Astrocyte (in vitro differentiated cells and primary cell): ENCODE results near the gene P3H3. TPM values are rescaled to one million over a fixed set of nuclear protein-coding genes. Genes with fewer than 3 reads are reported as not detected.

Experiments used
- DNase-seq: peaks from one replicate; pipeline ENCODE4 v3.0.0-alpha.2; 2010; ENCODE audit warnings: low read depth
- FAIRE-seq: peaks from 2 replicates; lab custom pipeline; 2011; peaks lifted over from hg19 to GRCh38; lab: Jason Lieb, UNC
- H2AFZ ChIP-seq: 2 replicates; pipeline ENCODE4 v1.6.0; 2012; ENCODE audit warnings: low read depth, low read length, inconsistent platforms
- H3K27ac ChIP-seq: 2 replicates; pipeline ENCODE4 v1.5.1; 2011; ENCODE audit warnings: low read depth, low read length, inconsistent platforms
- H3K27me3 ChIP-seq: 2 replicates; pipeline ENCODE4 v1.6.0; 2011; ENCODE audit warnings: low read length, inconsistent platforms; ENCODE audit not compliant: insufficient read depth
- H3K36me3 ChIP-seq: 2 replicates; pipeline ENCODE4 v1.5.1; 2011; ENCODE audit warnings: low read length, inconsistent platforms; ENCODE audit not compliant: insufficient read depth
- H3K4me1 ChIP-seq: 2 replicates; pipeline ENCODE4 v1.5.1; 2011; ENCODE audit warnings: low read length, inconsistent platforms; ENCODE audit not compliant: insufficient read depth
- H3K4me2 ChIP-seq: 2 replicates; pipeline ENCODE4 v1.6.0; 2012; ENCODE audit warnings: low read length, inconsistent platforms
- H3K4me3 ChIP-seq: 2 replicates; pipeline ENCODE4 v1.5.1; 2011; ENCODE audit warnings: low read depth, mild to moderate bottlenecking, low read length, inconsistent platforms; ENCODE audit not compliant: insufficient read depth
- H3K79me2 ChIP-seq: 2 replicates; pipeline ENCODE4 v1.6.0; 2012; ENCODE audit warnings: mild to moderate bottlenecking, low read length, inconsistent platforms; ENCODE audit not compliant: insufficient read depth
- H3K9ac ChIP-seq: 2 replicates; pipeline ENCODE4 v1.6.0; 2012; ENCODE audit warnings: mild to moderate bottlenecking, low read length, inconsistent platforms
- H3K9me3 ChIP-seq: 2 replicates; pipeline ENCODE4 v1.5.1; 2012; ENCODE audit warnings: low read depth, mild to moderate bottlenecking, low read length, inconsistent platforms; ENCODE audit not compliant: insufficient read depth
- H4K20me1 ChIP-seq: 2 replicates; pipeline ENCODE4 v1.6.0; 2012; ENCODE audit warnings: low read length, inconsistent platforms; ENCODE audit not compliant: insufficient read depth
- H3K27ac Mint-ChIP-seq: one replicate; pipeline ENCODE4 v1.8.0; 2021; ENCODE audit warnings: mild to moderate bottlenecking, mixed read lengths; ENCODE audit not compliant: unreplicated experiment
- H3K27me3 Mint-ChIP-seq: one replicate; pipeline ENCODE4 v1.8.0; 2021; ENCODE audit warnings: low read depth, mixed read lengths; ENCODE audit not compliant: unreplicated experiment
- H3K36me3 Mint-ChIP-seq: one replicate; pipeline ENCODE4 v1.8.0; 2021; ENCODE audit warnings: low read depth, mixed read lengths; ENCODE audit not compliant: unreplicated experiment
- H3K4me1 Mint-ChIP-seq: one replicate; pipeline ENCODE4 v1.8.0; 2021; ENCODE audit warnings: low read depth, mixed read lengths; ENCODE audit not compliant: unreplicated experiment
- H3K4me3 Mint-ChIP-seq: one replicate; pipeline ENCODE4 v1.8.0; 2021; ENCODE audit warnings: mild to moderate bottlenecking, moderate library complexity, mixed read lengths; ENCODE audit not compliant: unreplicated experiment
- H3K9me3 Mint-ChIP-seq: one replicate; pipeline ENCODE4 v1.8.0; 2021; ENCODE audit warnings: mild to moderate bottlenecking, mixed read lengths; ENCODE audit not compliant: unreplicated experiment
- EZH2 ChIP-seq: IDR thresholded peaks from 2 replicates; pipeline ENCODE4 v1.6.1; 2012; ENCODE audit warnings: mild to moderate bottlenecking, low read length, inconsistent platforms; ENCODE audit not compliant: insufficient read depth
- total RNA-seq: library from RNA; stranded (reverse); gene quantifications from 2 replicates; pipeline ENCODE4 v1.2.1, GENCODE V29; 2021
- TF ChIP-seq, protein P1 (sequence below): IDR thresholded peaks from 2 replicates; pipeline ENCODE4 v1.5.1; 2011; ENCODE audit warnings: low read depth, mild to moderate bottlenecking, inconsistent platforms, low read length, moderate library complexity; ENCODE audit not compliant: insufficient read depth

The P3H3 gene
- total RNA-seq, 1 donor from 2014 or later = 101 TPM

DNA sequence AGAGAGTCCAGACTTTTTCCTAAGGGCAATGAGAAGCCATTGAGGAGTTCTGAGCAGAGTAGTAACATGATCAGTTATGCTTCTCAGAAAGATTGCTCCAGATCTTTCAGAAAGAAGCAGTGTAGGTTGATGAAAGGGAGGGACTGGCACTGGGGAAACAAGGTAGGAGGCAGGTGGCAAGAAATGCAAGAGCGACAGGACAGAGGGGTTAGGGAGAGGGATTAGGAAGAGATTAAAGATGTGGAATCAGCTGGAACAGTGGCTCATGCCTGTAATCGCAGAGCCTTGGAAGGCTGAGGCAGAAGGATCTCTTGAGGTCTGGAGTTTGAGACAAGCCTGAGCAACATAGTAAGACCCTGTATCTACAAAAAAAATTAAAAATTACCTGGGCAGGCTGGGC is 19.5 kb downstream of the P3H3 start:
- Histone ChIP-seq H3K9me3 (no peaks in the 10 kb centered on the region), H3K9ac (no peak overlapping the region), H3K4me3 (no peak overlapping the region), H3K27me3 (no peaks in the 10 kb centered on the region), H4K20me1 (peaks cover 36% of the 10 kb centered on the region), H3K4me2 (no peak overlapping the region), H3K36me3 (peaks cover 31% of the 10 kb centered on the region), H3K4me1 (peaks cover 8% of the 10 kb centered on the region), H3K27ac (no peak overlapping the region), H3K79me2 (peaks cover 40% of the 10 kb centered on the region), H2AFZ (no peak overlapping the region)
- Mint-ChIP-seq H3K4me1 (peaks cover 1% of the 10 kb centered on the region), H3K9me3 (no peaks in the 10 kb centered on the region), H3K4me3 (no peak overlapping the region), H3K36me3 (peaks cover 13% of the 10 kb centered on the region), H3K27ac (no peak overlapping the region), H3K27me3 (no peaks in the 10 kb centered on the region)
- no peak for TF ChIP-seq EZH2
- TF ChIP-seq, protein P1, sequence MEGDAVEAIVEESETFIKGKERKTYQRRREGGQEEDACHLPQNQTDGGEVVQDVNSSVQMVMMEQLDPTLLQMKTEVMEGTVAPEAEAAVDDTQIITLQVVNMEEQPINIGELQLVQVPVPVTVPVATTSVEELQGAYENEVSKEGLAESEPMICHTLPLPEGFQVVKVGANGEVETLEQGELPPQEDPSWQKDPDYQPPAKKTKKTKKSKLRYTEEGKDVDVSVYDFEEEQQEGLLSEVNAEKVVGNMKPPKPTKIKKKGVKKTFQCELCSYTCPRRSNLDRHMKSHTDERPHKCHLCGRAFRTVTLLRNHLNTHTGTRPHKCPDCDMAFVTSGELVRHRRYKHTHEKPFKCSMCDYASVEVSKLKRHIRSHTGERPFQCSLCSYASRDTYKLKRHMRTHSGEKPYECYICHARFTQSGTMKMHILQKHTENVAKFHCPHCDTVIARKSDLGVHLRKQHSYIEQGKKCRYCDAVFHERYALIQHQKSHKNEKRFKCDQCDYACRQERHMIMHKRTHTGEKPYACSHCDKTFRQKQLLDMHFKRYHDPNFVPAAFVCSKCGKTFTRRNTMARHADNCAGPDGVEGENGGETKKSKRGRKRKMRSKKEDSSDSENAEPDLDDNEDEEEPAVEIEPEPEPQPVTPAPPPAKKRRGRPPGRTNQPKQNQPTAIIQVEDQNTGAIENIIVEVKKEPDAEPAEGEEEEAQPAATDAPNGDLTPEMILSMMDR = no peak
- DNase-seq = no peak
- no peak for FAIRE-seq

DNA sequence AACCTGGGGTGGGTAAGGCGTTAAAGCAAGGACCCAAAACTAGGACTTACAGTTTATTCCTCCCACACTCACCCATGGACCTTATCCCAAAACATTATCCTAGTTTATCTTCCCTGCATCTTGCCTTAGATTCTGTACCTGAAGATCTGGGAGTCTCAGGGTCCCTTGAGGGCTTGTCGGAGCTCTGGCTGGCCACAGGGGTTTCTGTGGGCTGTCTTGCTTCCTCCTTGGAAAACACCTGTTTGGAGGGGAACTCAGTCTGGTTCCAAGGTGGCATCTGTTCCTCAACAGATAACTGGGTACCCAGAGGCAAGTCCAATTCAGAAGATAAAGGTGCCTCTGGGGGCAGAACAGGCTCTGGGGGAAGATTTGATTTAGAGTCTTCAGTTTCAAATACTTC is 21.2 kb downstream of the P3H3 start:
- peaks cover 57% of the 10 kb centered on the region for H3K79me2 ChIP-seq
- Mint-ChIP-seq H3K27me3 (no peaks in the 10 kb centered on the region), H3K36me3 (peaks cover 7% of the 10 kb centered on the region), H3K4me3 (no peak overlapping the region), H3K4me1 (peaks cover 10% of the 10 kb centered on the region), H3K9me3 (no peaks in the 10 kb centered on the region), H3K27ac (no peak overlapping the region)
- FAIRE-seq = no peak
- H3K9ac ChIP-seq = no peak overlapping the region
- H3K4me2 ChIP-seq = peak overlapping the region; percentile 88
- peaks cover 19% of the 10 kb centered on the region for H3K4me1 ChIP-seq
- H3K27ac ChIP-seq = no peak overlapping the region
- H2AFZ ChIP-seq = no peak overlapping the region
- TF ChIP-seq EZH2 = no peak
- TF ChIP-seq, protein P1 = no peak
- H4K20me1 ChIP-seq = peaks cover 44% of the 10 kb centered on the region
- peaks cover 25% of the 10 kb centered on the region for H3K36me3 ChIP-seq
- no peak for DNase-seq
- H3K9me3 ChIP-seq = no peaks in the 10 kb centered on the region
- no peak overlapping the region for H3K4me3 ChIP-seq
- H3K27me3 ChIP-seq = no peaks in the 10 kb centered on the region

DNA sequence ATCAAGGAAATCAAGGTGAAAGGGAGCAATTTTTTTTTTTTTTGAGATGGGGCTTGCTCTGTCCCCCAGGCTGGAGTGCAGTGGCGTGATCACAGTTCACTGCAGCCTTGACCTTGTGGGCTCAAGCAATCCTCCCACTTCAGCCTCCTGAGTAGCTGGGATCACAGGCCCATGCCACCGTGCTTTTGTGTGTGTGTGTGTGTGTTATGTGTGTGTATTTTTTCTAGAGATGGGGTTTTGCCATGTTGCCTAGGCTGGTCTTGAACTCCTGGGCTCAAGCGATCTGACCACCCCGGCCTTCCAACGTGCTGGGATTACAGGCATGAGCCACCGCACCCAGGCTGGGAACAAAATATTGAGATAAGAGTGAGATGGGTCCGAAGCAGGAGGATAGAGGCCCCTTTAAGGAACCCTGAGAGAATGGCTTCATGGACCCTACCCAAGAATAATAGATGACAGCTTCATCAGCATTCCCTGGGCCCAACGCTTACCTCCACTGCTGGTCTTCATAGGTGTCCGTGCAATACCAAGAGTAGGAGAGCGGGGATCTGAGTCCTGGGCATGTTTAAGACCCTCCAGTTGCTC is 21.9 kb downstream of the P3H3 start:
- Histone ChIP-seq H3K79me2 (peaks cover 63% of the 10 kb centered on the region), H3K9me3 (no peaks in the 10 kb centered on the region)
- no peak for DNase-seq

More for the DNA sequence above, 21.9 kb downstream of the P3H3 start:
- Histone ChIP-seq H3K9ac (peak overlapping the region; percentile 88), H3K27me3 (no peaks in the 10 kb centered on the region), H3K4me2 (peak overlapping the region; percentile 88), H2AFZ (no peak overlapping the region), H4K20me1 (peaks cover 45% of the 10 kb centered on the region), H3K4me3 (peak overlapping the region; percentile 87), H3K27ac (no peak overlapping the region), H3K4me1 (peaks cover 19% of the 10 kb centered on the region), H3K36me3 (peaks cover 20% of the 10 kb centered on the region)
- FAIRE-seq = no peak
- Mint-ChIP-seq H3K36me3 (peaks cover 7% of the 10 kb centered on the region), H3K27ac (no peak overlapping the region), H3K4me3 (peak overlapping the region; percentile 66), H3K9me3 (no peaks in the 10 kb centered on the region), H3K4me1 (peaks cover 10% of the 10 kb centered on the region), H3K27me3 (no peaks in the 10 kb centered on the region)
- TF ChIP-seq, protein P1 = no peak
- no peak for TF ChIP-seq EZH2
